Cardiac muscle cell (in vitro differentiated cells and primary cell): ENCODE data around the gene RASAL2. TPM values are rescaled to one million over a fixed set of nuclear protein-coding genes. Genes with fewer than 3 reads are reported as not detected.

Experiments
- DNase-seq, 2 donors: peaks; one replicate each; pipeline versions ENCODE4 v3.0.0 to v3.0.0-alpha.2; 2010 to 2017; ENCODE audit warnings: low read depth in 1 of 2, low spot score in 1 of 2
- H3K27ac ChIP-seq: fragments of 200-600 bp; sonication (generic); 2 replicates; pipeline ENCODE4 v1.5.1; 2016
- H3K27me3 ChIP-seq: fragments of 200-600 bp; sonication (generic); 2 replicates; pipeline ENCODE4 v1.6.0; 2016; ENCODE audit warnings: control low read depth
- H3K36me3 ChIP-seq: fragments of 200-600 bp; sonication (generic); 2 replicates; pipeline ENCODE4 v1.5.1; 2016; ENCODE audit warnings: control low read depth
- H3K4me1 ChIP-seq: fragments of 200-600 bp; sonication (generic); 2 replicates; pipeline ENCODE4 v1.8.1; 2017; ENCODE audit warnings: low read depth, mild to moderate bottlenecking, mixed run types
- H3K4me3 ChIP-seq: fragments of 200-600 bp; sonication (generic); 2 replicates; pipeline ENCODE4 v1.5.1; 2016; ENCODE audit warnings: mild to moderate bottlenecking
- H3K9me3 ChIP-seq: fragments of 200-600 bp; sonication (generic); 2 replicates; pipeline ENCODE4 v1.5.1; 2017; ENCODE audit warnings: low read depth, mild to moderate bottlenecking, control low read depth
- CTCF ChIP-seq: IDR thresholded peaks from 2 replicates; pipeline ENCODE4 v1.5.1; 2012; ENCODE audit warnings: low read depth, mild to moderate bottlenecking, low read length
- polyA plus RNA-seq: library from polyadenylated mRNA; unstranded; fragments of >200 nt; fragmentation: Nextera tagmentation; extraction: Ambion mirVana; gene quantifications from 2 replicates; pipeline ENCODE4 v1.2.1, GENCODE V29; 2016
- total RNA-seq: library from RNA; depleted of rRNA; stranded (reverse); fragments of >200 nt; gene quantifications from 2 replicates; pipeline ENCODE4 v1.2.3, GENCODE V29; 2016

RASAL2 gene
- total and polyA plus RNA-seq, 2 experiments from 2014 or later = 11.2 to 35.3 TPM

GRCh38 chr1:178397678-178398077 lies 303.8 kb downstream of the RASAL2 start:
- Histone ChIP-seq H3K4me1 (peaks cover 9% of the 10 kb centered on the region), H3K27ac (no peak overlapping the region), H3K36me3 (no peaks in the 10 kb centered on the region), H3K27me3 (no peaks in the 10 kb centered on the region), H3K9me3 (no peaks in the 10 kb centered on the region), H3K4me3 (no peak overlapping the region)
- TF ChIP-seq CTCF = no peak
- peak in 1 of 2 donors; percentile 9 for DNase-seq

DNA sequence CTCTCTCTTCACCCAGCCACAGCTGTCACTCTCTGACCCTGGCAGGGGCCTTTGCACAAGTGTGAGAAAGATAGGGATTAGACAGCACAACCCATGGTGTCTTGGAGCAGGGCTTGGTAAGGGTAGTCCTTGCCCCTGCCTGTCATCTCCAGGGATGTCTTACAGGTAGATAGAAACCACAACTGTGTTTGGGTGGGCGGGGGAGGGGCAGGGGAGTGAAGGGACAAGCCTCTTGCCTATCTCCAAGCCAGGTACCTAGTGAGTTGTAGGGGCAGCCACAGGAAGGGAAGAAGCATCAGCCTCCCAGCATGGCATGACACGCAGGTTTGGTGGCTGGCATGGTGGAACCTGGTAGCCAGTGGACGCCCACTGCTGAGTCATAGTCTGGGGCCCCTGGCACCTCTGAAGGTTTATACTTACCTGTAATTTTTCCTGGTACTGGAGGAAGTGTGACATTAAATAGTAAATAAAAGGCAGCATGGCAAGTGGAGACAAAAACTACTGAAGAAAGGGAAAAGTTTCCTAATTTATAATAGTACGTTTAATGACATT lies 305.3 kb downstream of the RASAL2 start:
- peaks cover 9% of the 10 kb centered on the region for H3K4me1 ChIP-seq
- no peaks in the 10 kb centered on the region for H3K27me3 ChIP-seq
- no peaks in the 10 kb centered on the region for H3K9me3 ChIP-seq
- no peak overlapping the region for H3K4me3 ChIP-seq
- H3K27ac ChIP-seq = no peak overlapping the region
- TF ChIP-seq CTCF = no peak
- no peaks in the 10 kb centered on the region for H3K36me3 ChIP-seq
- DNase-seq = no peak

- Histone ChIP-seq H3K36me3 (no peaks in the 10 kb centered on the region), H3K9me3 (no peaks in the 10 kb centered on the region), H3K4me3 (no peak overlapping the region), H3K4me1 (no peaks in the 10 kb centered on the region), H3K27ac (no peak overlapping the region), H3K27me3 (no peaks in the 10 kb centered on the region)
- no peak for TF ChIP-seq CTCF
- no peak for DNase-seq
These were observed 311.2 kb downstream of the RASAL2 start for GRCh38 chr1:178405137-178405536.

GRCh38 chr1:178407215-178407614 lies 313.3 kb downstream of the RASAL2 start:
- no peaks in the 10 kb centered on the region for H3K4me1 ChIP-seq
- H3K9me3 ChIP-seq = no peaks in the 10 kb centered on the region
- H3K27ac ChIP-seq = no peak overlapping the region
- TF ChIP-seq CTCF = no peak
- H3K27me3 ChIP-seq = no peaks in the 10 kb centered on the region
- no peaks in the 10 kb centered on the region for H3K36me3 ChIP-seq
- DNase-seq = no peak
- H3K4me3 ChIP-seq = no peak overlapping the region

DNA sequence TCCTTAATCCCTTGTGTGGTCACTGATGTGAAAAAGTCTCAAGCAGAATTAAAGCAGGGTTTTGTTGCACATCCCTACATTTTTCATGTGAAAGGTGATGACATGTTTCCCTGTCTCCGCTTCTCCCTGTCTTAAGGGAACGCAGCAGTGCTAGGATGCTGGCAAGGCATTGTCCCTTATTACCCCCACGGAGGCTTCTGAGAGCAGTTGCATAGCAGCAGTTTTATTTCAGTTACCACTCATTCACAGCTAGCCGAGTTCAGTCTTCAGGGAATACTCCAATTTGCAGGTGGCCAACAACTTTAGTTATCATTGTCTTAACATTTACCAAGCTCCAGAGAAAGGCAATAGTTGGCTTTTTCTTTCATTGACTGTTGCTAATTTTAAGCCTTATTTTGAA lies 313.8 kb downstream of the RASAL2 start:
- H3K36me3 ChIP-seq = no peaks in the 10 kb centered on the region
- H3K4me1 ChIP-seq = no peaks in the 10 kb centered on the region
- no peak overlapping the region for H3K4me3 ChIP-seq
- TF ChIP-seq CTCF = no peak
- peak; percentile 18 to 22 for DNase-seq
- H3K27me3 ChIP-seq = no peaks in the 10 kb centered on the region
- no peak overlapping the region for H3K27ac ChIP-seq
- no peaks in the 10 kb centered on the region for H3K9me3 ChIP-seq

DNA sequence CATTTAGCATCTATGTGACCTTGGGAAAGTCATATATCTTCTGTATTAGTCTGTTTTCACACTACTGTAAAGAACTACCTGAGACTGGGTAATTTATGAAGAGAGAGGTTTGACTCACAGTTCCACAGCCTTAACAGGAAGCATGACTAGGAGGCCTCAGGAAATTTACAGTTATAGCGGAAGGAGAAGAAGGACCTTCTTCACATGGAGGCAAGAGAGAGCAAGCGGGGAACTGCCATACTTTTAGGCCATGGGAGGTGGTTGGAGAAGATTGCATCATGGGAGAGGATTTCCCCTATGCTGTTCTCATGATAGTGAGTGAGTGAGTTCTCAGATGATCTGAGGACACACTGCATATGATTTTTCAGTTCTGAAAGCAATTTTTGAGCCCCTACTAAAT lies 315.0 kb downstream of the RASAL2 start:
- Histone ChIP-seq H3K27ac (no peak overlapping the region), H3K4me1 (no peaks in the 10 kb centered on the region), H3K9me3 (no peaks in the 10 kb centered on the region), H3K36me3 (no peaks in the 10 kb centered on the region), H3K27me3 (no peaks in the 10 kb centered on the region), H3K4me3 (no peak overlapping the region)
- TF ChIP-seq CTCF = no peak
- DNase-seq = no peak
